HG03039 (cell line): Measurements from ENCODE around the gene CPT2.
"Not testable (repeated sequence)": the region's sequence is repeated elsewhere in the genome, so short reads cannot be mapped to it uniquely, and the experiment has no call there.

Source experiments
- ATAC-seq: cut with Tn5 transposase; IDR thresholded peaks from one replicate; pipeline ENCODE4 v1.9.1; 2021; ENCODE audit warnings: mild to moderate bottlenecking, moderate library complexity; ENCODE audit not compliant: unreplicated experiment

Gene CPT2

DNA sequence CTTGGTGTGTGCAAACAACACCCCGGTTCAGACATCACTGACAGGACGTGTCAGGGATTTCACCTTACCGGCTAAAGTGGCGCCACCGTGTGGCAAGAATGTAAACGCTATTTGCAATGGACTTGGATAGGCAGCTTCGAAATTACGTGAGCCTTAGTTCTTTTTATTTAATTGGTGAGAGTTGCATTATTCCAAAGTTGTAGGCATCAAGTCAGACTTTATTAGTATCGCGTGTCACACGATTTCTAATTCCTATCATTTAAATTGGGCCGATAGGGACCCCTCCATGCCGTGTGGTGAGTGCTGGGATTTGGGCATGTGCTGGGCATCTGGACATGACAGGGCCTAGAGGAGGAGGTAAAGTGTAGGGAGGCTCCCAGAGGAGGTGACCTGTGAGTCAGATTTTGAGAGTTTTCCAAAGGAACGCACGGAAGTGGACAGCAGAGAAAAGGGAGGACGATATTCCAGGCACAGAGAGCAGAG lies 14.5 kb upstream of the CPT2 start:
- no peak for ATAC-seq

DNA sequence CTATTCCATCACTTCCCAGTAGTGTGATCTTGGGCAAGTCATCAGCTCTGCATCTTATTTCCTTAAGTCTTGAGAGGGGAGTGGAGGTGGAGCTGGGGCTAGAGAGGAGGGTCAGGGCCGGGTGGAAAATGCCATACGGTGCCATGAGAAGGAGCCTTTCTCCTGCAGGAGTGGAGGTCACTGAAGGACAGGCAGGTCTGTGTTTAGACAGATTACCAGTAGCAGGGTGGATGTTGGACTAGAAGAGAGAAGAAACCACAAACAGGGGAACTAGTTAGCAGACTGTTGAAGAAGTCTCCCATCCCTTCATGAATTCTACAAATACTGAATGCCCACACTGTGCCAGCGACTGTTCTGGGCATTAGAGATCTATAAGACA lies 13.9 kb upstream of the CPT2 start:
- ATAC-seq = no peak

DNA sequence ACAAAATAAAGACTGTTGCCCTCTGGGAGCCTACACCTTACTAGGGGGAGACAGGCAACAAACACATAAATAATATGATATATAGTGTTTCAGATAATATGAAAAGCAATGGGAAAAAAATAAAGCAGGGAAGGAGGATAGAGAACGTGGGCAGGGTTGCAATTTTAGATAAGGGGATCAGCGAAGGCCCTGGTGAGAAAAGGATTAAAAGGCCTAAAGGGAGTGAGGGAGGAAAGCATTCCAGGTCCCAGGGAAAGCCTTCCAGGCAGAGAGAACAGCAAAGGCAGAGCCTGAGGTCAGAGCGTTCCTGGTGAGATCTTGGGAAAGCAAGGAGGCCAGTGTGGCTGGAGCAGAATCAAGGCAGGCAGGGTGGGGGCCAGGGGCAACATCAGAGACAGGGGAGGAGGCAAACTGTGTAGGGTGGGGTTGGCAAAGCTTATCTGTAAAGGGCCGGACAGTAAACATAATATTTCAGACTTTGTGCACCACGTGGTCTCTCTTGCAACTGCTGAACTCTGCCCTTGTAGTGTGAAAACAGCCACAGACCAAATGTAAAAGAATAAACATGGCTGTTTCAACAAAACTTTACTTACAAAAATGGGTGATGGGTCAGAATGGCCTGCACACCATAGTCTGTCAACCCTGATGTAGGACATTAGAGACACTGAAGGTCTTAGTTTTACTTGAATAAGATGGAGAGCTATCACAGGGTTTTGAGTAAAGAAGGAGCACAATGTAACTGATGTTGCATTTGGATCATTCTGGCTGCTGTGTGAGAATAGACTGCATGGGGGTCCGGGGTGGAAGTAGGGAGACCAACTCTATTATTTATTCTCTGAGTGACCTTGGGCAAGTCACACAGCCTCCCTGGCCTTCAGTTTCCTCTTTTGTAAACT lies 13.3 kb upstream of the CPT2 start:
- ATAC-seq = no peak

DNA sequence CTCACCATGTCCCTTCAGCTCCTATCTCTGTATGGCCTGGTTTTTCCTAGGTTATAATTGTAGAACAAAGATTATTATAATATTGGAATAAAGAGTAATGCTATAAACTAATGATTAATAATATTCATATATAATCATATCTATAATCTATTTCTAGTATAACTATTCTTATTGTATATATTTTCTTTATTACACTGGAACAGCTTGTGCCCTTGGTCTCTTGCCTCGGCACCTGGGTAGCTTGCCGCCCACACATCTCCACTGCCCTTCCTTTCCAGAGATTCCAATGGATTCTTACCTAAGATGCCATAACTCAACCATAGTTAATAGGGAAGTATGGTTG lies 10.7 kb upstream of the CPT2 start:
- ATAC-seq = not testable (repeated sequence)

DNA sequence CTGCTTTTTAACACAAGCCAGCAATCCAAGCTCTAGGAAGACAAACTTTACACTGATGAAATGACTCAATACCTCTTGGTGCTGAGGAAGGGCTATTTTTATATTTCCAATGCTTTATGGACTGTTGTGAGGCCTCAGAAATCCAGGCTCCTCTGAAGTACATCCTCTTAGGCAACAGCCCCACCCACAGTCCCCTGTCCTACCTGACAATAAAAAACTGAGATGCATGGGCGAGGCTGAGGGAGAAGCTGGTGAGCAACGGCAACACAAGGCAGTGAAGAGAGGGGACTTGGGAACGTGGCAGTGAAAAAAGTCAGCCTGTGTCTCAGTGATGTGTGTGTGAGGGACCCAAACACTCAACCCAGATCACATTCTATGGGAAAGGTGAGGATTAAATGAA lies 10.1 kb upstream of the CPT2 start:
- no peak for ATAC-seq

DNA sequence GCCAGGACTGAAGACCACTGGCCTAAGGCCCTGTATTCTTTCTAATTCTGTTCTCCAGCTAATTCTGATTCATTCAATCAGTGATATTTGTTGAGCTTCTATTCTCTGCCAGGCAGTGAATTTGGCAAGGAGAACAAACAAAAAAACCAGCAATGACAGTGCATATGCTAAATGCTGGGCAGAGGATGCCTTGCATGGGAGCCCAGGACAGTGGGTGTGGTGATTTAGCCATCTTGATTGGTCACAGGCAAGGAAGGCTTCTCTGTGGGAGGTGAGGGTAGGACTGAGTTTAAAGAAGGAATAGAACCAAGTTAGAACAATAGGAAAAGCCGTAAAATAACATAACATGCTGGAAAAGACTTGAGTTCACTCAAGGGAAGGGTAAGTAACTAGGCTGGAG lies 9.2 kb upstream of the CPT2 start:
- ATAC-seq = no peak

DNA sequence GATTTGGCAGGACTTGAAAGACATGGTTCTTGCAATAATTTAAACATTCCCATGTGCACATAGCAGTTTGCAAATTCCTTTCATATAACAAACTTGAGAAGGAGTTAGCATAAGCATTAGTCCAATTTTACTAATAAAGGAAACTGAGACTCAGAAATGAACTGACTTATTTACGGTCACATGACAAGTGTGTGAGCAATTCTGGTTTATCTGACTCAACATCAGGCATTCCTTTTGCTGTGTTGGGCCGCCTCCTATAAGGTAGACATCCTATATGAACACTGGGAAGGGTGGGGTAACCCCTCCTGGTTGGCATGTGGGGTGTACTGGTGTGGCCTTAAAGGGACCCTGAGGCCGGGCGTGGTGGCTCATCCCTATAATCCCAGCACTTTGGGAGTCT lies 8.5 kb upstream of the CPT2 start:
- no peak for ATAC-seq

DNA sequence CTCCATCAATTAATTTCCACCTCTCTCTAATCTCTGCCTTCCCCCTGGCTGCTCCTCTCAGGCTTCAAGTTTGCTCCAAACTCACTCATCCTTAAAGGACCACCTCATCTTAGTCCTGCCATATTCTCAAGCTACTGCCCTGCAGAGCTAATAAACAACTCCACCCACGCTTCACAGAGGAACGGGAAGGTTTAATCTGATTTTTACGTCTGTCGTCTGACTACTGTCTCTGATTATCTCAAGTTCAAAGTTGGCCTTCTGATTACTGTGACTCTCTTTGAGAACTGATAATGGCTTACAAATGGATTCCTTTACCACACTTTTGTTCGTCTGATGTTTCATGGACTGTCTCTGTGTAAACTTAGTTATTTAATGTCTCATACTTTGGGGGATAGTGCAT lies 7.6 kb upstream of the CPT2 start:
- no peak for ATAC-seq

DNA sequence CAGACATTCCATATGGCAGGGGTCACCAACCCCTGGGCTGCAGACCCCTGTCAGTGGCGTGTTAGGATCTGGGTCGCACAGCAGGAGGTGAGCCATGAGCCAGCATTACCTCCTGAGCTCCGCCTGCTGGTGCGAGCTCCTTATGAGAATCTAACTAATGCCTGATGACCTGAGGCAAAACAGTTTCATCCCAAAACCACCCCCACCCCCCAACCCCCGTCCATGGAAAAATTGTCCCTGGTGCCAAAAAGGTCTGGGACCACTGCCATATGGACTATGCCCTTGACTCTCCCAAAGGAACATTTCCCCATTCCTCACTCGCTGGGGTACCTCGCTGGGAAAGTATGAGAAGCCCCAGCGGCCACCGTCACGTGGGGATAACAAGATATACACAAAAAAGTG lies 6.4 kb upstream of the CPT2 start:
- ATAC-seq = no peak

DNA sequence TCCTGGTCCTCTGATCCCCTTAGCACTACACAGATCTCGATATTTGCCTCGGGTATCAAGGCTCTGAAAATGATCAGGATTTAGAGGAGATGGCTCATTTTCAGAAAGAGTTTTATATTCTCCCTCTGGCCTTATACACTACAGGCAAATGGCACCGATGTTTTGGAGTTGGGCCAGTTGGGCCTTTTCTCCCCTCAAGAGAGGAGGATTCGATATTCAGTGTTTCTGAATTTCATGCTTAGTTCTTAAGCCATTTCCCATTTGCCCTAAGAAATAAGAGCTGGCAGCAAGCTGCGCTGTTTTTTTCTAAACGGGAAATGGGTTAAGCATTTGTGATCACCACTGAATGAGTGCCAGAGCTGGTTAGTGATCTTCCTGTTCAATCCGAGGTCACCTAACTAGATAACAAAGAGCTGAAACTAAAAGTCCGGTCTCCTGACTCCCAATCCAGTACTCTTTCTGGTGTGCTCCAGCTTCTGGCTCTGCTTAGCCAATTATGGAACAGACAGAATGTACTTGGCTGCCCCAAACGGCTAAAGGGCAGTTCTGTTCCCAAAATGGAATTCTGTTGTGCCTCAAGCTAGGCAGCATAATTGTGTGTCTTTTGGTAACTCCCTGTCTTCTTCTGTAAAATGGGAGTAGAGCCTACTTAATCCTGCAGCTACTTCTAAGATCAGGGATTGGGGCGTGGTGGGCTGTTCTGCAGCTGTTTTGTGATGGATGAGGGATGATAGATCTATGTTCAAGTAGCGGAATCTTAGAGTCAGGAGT lies 1.2 kb upstream of the CPT2 start:
- no peak for ATAC-seq

DNA sequence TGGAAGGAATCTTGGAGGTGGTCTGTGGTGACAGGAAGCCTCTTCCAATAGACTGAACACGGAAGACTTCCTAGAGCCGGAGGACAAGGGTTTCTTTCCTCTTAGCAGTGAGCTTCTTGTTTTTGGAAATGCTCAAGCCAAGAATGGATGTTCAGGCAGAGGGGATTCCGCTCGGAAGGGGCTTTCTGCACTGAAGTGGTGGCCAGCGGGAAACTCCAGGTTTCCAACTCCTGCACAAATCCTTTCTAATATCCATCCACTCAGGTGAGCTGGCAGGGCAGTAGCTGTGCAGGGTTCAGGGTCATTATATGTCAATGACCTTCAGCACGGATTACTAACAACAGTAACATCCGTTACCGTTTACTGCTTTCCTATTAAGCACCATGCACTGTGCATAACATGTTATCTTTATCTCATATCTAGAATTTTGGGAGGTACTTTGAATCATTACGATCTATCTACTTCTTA lies 573 bp upstream of the CPT2 start:
- ATAC-seq = no peak

DNA sequence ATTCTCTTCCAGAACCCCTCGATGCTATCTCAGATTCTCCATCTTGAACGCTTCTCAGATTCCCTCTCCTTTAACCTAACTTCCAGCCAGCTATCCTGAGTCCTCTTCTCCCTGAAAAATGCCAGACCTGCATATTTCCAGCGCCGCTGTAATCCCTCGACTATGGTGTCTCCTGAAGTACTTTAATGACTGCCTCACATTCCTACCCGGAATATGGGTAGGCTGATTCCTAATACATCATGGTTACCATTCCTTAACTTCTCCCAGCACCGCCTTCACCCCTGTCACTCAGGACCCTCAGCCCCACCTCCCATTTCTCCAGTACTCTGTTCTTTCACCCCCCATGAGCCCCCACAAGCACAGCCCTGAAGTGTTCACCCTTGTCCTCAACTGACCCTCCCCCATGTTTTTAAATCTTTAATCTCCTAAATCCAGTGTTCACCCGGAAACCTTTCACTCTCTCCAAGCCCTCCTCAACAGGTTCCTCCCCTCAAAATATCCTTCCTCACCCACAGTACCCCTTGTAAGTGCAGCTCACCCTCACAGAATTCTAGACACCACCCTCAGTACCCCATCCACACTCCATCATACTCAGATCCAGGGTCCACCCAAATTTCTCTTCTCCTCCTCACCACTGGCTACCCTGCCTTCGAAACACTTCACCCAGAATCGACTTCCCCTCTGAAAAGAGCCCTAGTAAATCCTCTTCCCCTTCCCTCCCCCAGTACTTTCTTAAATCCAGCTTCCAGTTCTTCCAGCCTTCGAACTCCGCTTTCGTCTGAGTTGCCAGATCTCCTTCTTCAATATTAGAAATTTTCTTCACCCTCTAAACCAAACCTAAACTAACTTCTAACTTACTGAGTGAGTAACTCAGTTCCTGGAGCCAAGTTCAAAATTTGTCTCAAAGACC lies 922 bp downstream of the CPT2 start:
- no peak for ATAC-seq

DNA sequence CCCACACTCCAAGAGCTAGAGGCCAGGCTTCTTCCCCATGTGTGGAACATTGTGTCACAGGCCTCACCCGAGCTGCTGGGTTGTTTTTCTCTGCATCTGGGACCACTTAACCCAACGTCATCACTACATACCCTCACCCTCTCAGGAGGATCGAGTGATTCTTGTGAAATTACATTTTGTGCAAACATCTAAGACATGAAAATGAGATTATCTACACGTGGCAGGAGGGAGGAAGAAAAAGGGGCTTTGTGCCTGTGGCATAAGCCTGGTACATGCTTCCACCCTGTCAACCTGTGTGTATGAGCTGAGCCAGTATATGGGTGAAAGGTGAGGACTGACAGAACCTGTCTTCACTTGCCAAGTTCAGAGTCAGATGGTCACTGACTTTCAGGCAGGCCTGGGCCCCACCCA lies 1.6 kb downstream of the CPT2 start:
- ATAC-seq = no peak

DNA sequence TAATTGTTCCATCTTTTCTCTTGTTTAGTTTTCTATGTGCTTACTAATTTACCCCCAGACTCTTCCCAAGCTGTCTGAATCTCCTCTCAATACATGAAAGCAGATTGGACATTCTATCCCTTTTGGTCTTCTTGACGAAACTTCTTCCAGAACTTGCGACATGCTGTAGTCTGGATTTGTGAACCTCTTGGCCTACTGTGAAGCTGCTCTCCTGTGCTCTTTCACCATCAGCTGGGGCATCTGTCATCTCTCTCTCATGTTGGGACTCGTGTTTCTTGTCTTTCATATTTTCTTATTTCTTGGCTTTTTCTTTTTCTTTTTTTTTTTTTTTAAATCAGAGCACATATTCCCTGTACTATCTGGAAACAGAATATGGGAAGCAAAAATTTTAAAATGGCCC lies 6.8 kb downstream of the CPT2 start:
- no peak for ATAC-seq

DNA sequence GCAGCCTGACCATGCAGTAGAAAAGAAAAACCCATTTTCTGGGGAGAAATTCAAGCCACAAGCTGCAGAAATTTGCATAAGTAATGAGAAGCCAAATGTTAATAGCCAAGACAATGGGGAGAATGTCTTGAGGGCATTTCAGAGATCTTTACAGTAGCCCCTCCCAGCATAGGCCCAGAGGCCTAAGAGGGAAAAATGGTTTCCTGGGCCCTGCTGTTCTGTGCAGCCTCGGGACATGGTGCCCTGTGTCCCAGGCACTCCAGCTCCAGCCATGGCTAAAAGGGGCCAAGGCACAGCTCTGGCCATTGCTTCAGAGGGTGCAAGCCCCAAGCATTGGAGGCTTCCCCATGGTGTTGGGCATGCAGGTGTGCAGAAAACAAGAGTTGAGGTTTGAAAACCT lies 8.9 kb downstream of the CPT2 start:
- not testable (repeated sequence) for ATAC-seq

DNA sequence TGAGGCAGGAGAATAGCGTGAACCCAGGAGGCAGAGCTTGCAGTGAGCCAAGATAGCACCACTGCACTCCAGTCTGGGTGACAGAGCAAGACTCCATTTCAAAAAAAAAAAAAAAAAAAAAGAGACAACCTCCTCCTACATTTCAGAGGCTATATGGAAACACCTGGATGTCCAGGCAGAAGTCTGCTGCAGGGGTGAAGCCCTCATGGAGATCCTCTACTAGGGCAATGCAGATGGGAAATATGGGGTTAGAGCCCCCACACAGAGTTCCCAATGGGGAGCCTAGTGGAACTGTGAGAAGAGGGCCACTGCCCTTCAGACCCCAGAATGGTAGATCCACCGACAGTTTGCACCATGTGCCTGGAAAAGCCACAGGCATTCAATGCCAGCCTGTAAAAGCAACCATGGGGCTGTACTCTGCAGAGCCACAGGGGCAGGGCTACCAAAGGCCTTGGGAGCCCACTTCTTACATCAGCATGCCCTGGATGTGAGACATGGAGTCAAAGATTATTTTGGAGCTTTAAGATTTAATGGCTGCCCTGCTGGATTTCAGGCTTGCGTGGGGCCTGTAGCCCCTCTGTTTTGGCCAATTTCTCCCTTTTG lies 9.6 kb downstream of the CPT2 start:
- not testable (repeated sequence) for ATAC-seq

DNA sequence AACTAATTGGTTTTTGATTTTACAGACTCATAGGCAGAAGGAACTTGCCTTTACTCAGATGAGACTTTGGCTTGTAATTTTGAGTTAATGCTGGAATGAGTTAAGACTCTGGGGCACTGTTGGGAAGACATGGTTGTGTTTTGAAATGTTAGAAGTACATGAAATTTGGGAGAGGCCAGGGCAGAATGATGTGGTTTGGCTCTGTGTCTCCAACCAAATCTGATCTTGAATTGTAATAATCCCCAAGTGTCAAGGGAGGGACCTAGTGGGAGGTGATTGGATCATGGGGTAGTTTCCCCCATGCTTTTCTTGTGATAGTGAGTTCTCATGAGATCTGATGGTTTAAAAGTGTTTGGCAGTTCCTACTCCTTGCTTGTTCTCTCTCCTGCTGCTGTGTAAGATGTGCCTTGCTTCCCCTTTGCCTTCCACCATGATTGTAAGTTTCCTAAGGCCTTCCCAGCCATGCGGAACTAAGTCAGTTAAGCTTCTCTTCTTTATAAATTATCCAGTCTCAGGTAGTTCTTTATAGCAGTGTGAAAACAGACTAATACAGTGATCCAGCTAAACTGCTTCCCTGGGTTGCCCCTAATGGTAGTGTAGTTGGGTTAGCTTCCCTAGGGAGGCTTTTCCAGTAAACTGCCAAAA lies 10.2 kb downstream of the CPT2 start:
- no peak for ATAC-seq

DNA sequence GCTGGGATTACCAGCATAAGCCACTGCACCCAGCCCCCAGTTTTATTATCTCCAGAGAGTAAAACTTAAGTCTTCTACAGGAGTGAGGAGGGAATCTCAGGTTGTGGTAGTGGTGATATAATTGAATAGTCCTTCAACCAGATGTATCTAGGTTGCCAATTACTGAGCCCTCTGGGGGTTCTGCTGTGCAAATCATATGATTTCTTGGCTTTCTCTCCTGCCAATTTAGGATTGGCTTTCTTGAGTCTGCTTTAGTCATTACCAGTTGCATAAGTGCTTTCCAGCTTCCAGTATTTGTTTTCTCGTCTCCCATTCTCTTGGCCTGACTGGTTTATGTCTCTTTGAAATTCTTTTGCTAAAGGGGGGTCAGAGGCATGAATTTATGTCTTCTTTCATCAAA lies 11.1 kb downstream of the CPT2 start:
- ATAC-seq = no peak

DNA sequence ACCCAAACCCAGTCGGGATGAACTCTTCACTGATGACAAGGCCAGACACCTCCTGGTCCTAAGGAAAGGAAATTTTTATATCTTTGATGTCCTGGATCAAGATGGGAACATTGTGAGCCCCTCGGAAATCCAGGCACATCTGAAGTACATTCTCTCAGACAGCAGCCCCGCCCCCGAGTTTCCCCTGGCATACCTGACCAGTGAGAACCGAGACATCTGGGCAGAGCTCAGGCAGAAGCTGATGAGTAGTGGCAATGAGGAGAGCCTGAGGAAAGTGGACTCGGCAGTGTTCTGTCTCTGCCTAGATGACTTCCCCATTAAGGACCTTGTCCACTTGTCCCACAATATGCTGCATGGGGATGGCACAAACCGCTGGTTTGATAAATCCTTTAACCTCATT lies 13.7 kb downstream of the CPT2 start:
- no peak for ATAC-seq

DNA sequence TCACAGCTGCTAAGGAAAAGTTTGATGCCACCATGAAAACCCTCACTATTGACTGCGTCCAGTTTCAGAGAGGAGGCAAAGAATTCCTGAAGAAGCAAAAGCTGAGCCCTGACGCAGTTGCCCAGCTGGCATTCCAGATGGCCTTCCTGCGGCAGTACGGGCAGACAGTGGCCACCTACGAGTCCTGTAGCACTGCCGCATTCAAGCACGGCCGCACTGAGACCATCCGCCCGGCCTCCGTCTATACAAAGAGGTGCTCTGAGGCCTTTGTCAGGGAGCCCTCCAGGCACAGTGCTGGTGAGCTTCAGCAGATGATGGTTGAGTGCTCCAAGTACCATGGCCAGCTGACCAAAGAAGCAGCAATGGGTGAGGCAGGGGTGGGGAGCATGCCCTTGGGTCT lies 14.3 kb downstream of the CPT2 start:
- ATAC-seq = no peak
